Gastrocnemius medialis (tissue), 4 donors: ENCODE measurements around the gene GHRL. TPM values are rescaled to one million over a fixed set of nuclear protein-coding genes. Genes with fewer than 3 reads are reported as not detected.

Experiments used
- ATAC-seq, 2 donors: fragments of 150-250 bp; one replicate each; pipeline ENCODE4 v1.9.1; 2016
- DNase-seq, 2 donors: peaks; one replicate each; pipeline ENCODE4 v3.0.0-alpha.2; 2019
- H3K27ac ChIP-seq, 4 donors: fragments of 200-600 bp; sonication (generic); 1 replicate in 1 of 4; 2 replicates in 3 of 4; pipeline ENCODE4 v1.5.1; 2016 to 2018; ENCODE audit warnings: mild to moderate bottlenecking in 2 of 4, moderate library complexity in 1 of 4
- H3K27me3 ChIP-seq, 3 donors: fragments of 200-600 bp; sonication (generic) in 2 of 3; 1 replicate in 1 of 3; 2 replicates in 2 of 3; pipeline versions ENCODE4 v1.5.1 to v1.6.0; 2016 to 2019; ENCODE audit warnings: mild to moderate bottlenecking in 1 of 3, moderate library complexity in 1 of 3
- H3K36me3 ChIP-seq, 2 donors: fragments of 200-600 bp; sonication (generic) in 1 of 2; one replicate each; pipeline ENCODE4 v1.5.1; 2017 to 2018
- H3K4me1 ChIP-seq, 2 donors: fragments of 200-600 bp; sonication (generic) in 1 of 2; one replicate each; pipeline ENCODE4 v1.5.1; 2016 to 2017; ENCODE audit warnings: mild to moderate bottlenecking in 2 of 2
- H3K4me3 ChIP-seq, 4 donors: fragments of 200-600 bp; sonication (generic) in 3 of 4; 1 replicate in 1 of 4; 2 replicates in 3 of 4; pipeline ENCODE4 v1.5.1; 2016 to 2019; ENCODE audit warnings: mild to moderate bottlenecking in 2 of 4
- H3K9me3 ChIP-seq, 3 donors: fragments of 200-600 bp; sonication (generic) in 2 of 3; 1 replicate in 1 of 3; 2 replicates in 2 of 3; pipeline ENCODE4 v1.5.1; 2016 to 2019
- CTCF ChIP-seq, 5 experiments: fragments of 450-650 bp in 3 of 5; fragments of 200-600 bp in 2 of 5; sonication (generic) in 2 of 5; IDR thresholded peaks in 4 of 5; conservative IDR thresholded peaks in 1 of 5; 1 replicate in 4 of 5; 2 replicates in 1 of 5; pipeline ENCODE4 v1.5.1; 2016 to 2019; ENCODE audit warnings: antibody characterized with exemption in 5 of 5, mild to moderate bottlenecking in 3 of 5, moderate library complexity in 3 of 5
- POLR2A ChIP-seq, 2 donors: fragments of 450-650 bp; IDR thresholded peaks; one replicate each; pipeline ENCODE4 v1.6.1; 2017; ENCODE audit warnings: antibody characterized with exemption in 2 of 2, mild to moderate bottlenecking in 2 of 2, moderate library complexity in 2 of 2
- in situ Hi-C, 4 donors: fragments of 200-750 bp; cut with MboI; loops; one replicate each; pipeline versions ENCODE4 v1.15.0 to v1.8.0; 2017; ENCODE audit warnings: low sequenced_read_pairs in 4 of 4
- intact Hi-C: fragments of 100-400 bp; cut with DNase I; formaldehyde crosslinking; loops from one replicate; pipeline ENCODE4 v1.15.1; 2023; ENCODE audit warnings: low total_unique reads
- total RNA-seq, 4 donors: library from RNA; depleted of rRNA; stranded (reverse); fragments of >200 nt; gene quantifications; one replicate each; pipeline versions ENCODE4 v1.1.0 to v1.2.3, GENCODE V29; 2016

GHRL gene
- total RNA-seq, 4 donors from 2014 or later = not detected

- TF ChIP-seq CTCF (IDR thresholded peaks at IDR 0.05 in 4 of 5, conservative IDR thresholded peaks at IDR 0.05 in 1 of 5) (no peak), POLR2A (IDR thresholded peaks at IDR 0.05) (no peak)
- H3K27ac ChIP-seq = no peak overlapping the region
- H3K4me1 ChIP-seq = no peaks in the 10 kb centered on the region
- DNase-seq (no peak), ATAC-seq (no peak)
- H3K27me3 ChIP-seq = no peaks in the 10 kb centered on the region
- H3K4me3 ChIP-seq = no peak overlapping the region
- H3K36me3 ChIP-seq = peaks cover 0 to 51% of the 10 kb centered on the region in 2 donors
- in situ Hi-C loops = no loop called here
- no peaks in the 10 kb centered on the region for H3K9me3 ChIP-seq
- intact Hi-C loops = no loop called here
Observed at GRCh38 chr3:10289077-10289476, 3.7 kb downstream of the GHRL start.

DNA sequence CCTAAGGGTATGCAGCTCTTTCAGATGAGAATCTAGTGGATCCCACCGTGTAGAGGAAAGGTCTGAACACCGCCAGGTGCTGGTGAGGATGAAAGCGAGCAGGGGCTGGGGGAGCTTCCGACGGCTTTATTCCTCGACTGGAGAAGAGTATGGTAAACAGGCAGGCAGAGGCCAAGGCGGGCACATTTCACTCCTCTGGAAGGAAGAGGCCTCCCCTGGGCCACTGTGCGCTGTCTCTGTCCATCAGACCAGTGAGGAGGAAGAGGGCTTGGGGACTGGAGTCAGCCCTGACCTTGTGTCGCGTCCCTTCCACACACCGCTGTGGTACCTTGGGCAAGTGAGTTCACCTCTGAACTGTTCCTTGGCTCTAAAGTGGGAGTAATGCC, 4.2 kb downstream of the GHRL start:
- intact Hi-C loops (no loop called here), in situ Hi-C loops (no loop called here)
- H3K4me1 ChIP-seq = no peaks in the 10 kb centered on the region
- no peak overlapping the region for H3K27ac ChIP-seq
- H3K36me3 ChIP-seq = peaks cover 0 to 54% of the 10 kb centered on the region in 2 donors
- H3K27me3 ChIP-seq = no peaks in the 10 kb centered on the region
- no peak for ATAC-seq
- no peak for DNase-seq
- no peak for TF ChIP-seq POLR2A (IDR thresholded peaks at IDR 0.05)
- no peak for TF ChIP-seq CTCF (IDR thresholded peaks at IDR 0.05 in 4 of 5, conservative IDR thresholded peaks at IDR 0.05 in 1 of 5)
- no peaks in the 10 kb centered on the region for H3K9me3 ChIP-seq
- no peak overlapping the region for H3K4me3 ChIP-seq

GRCh38 chr3:10287936-10288574, 4.7 kb downstream of the GHRL start:
- intact Hi-C loops = no loop called here
- Histone ChIP-seq H3K27ac (no peak overlapping the region), H3K36me3 (peaks cover 0 to 59% of the 10 kb centered on the region in 2 donors), H3K4me3 (no peak overlapping the region), H3K27me3 (no peaks in the 10 kb centered on the region), H3K4me1 (no peaks in the 10 kb centered on the region), H3K9me3 (no peaks in the 10 kb centered on the region)
- ATAC-seq (no peak), DNase-seq (no peak)
- TF ChIP-seq POLR2A (IDR thresholded peaks at IDR 0.05) (no peak), CTCF (IDR thresholded peaks at IDR 0.05 in 4 of 5, conservative IDR thresholded peaks at IDR 0.05 in 1 of 5) (no peak)
- in situ Hi-C loops = no loop called here

DNA sequence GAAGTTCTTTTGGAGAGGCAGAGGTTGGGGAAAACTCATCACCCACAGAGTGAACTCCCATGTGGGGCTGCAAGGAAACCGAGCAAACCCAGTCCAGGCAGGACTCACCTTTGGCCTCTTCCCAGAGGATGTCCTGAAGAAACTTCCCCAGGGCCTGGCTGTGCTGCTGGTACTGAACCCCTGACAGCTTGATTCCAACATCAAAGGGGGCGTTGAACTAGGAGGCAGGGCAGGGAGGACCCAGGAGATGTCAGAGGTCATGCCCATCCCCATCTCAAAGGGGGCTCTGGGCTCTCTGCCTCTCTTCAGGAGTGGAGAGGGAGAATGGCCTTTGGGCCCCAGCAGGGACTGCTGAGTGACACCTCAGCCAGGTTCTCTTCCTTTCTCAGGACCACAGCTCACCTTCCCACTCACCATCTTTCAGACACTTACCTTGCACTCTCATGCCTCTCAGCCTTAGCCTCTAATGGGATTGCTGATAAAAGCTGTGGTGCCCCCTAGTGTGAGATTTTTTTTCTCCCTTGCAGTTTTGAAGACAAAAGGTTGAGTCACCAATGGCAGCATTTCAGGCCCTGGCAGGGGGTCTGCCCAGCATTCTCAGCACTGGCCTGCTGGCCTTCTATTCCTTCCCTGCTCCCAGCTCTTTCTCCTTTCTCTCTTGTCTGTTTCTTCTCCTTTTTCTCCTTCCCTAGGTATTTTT, 6.0 kb downstream of the GHRL start:
- in situ Hi-C loops = no loop called here
- no peaks in the 10 kb centered on the region for H3K4me1 ChIP-seq
- TF ChIP-seq POLR2A (IDR thresholded peaks at IDR 0.05) = no peak
- TF ChIP-seq CTCF (IDR thresholded peaks at IDR 0.05 in 4 of 5, conservative IDR thresholded peaks at IDR 0.05 in 1 of 5) = peak in 1 of 5 experiments; percentile 37
- DNase-seq (no peak), ATAC-seq (no peak)
- no peak overlapping the region for H3K27ac ChIP-seq
- H3K36me3 ChIP-seq = peaks cover 0 to 69% of the 10 kb centered on the region in 2 donors
- H3K9me3 ChIP-seq = no peaks in the 10 kb centered on the region
- H3K4me3 ChIP-seq = no peak overlapping the region
- intact Hi-C loops = no loop called here
- no peaks in the 10 kb centered on the region for H3K27me3 ChIP-seq
